Ishikawa (cell line): Measurements from ENCODE around the gene DMD.

Source experiments
- CEBPB ChIP-seq: IDR thresholded peaks from 2 replicates; pipeline ENCODE4 v1.6.1; 2012
- CREB1 ChIP-seq: IDR thresholded peaks from 2 replicates; pipeline ENCODE4 v1.6.1; 2012; ENCODE audit warnings: low read depth
- EGR1 ChIP-seq: IDR thresholded peaks from 2 replicates; pipeline ENCODE4 v1.6.1; 2012
- EP300 ChIP-seq: IDR thresholded peaks from 2 replicates; pipeline ENCODE4 v1.6.1; 2012; ENCODE audit warnings: borderline replicate concordance
- FOXM1 ChIP-seq: IDR thresholded peaks from 2 replicates; pipeline ENCODE4 v1.6.1; 2012; ENCODE audit warnings: low read depth, borderline replicate concordance
- NFIC ChIP-seq: IDR thresholded peaks from 2 replicates; pipeline ENCODE4 v1.6.1; 2012
- RAD21 ChIP-seq: IDR thresholded peaks from 2 replicates; pipeline ENCODE4 v1.6.1; 2012; ENCODE audit warnings: low read depth
- REST ChIP-seq: IDR thresholded peaks from 2 replicates; pipeline ENCODE4 v1.6.1; 2012; ENCODE audit warnings: low read depth, mild to moderate bottlenecking
- TAF1 ChIP-seq: IDR thresholded peaks from 2 replicates; pipeline ENCODE4 v1.6.1; 2012; ENCODE audit warnings: low read depth, mild to moderate bottlenecking
- TCF12 ChIP-seq: IDR thresholded peaks from 2 replicates; pipeline ENCODE4 v1.6.1; 2012; ENCODE audit warnings: low read depth
- TEAD4 ChIP-seq: IDR thresholded peaks from 2 replicates; pipeline ENCODE4 v1.6.1; 2012
- USF1 ChIP-seq: IDR thresholded peaks from 2 replicates; pipeline ENCODE4 v1.6.1; 2012
- YY1 ChIP-seq: IDR thresholded peaks from 2 replicates; pipeline ENCODE4 v1.6.1; 2012; ENCODE audit warnings: low read depth
- ZBTB7A ChIP-seq: IDR thresholded peaks from 2 replicates; pipeline ENCODE4 v1.6.1; 2012; ENCODE audit warnings: low read depth
- TF ChIP-seq, protein P1 (sequence below): IDR thresholded peaks from 2 replicates; pipeline ENCODE4 v1.6.1; 2012

DMD gene

DNA sequence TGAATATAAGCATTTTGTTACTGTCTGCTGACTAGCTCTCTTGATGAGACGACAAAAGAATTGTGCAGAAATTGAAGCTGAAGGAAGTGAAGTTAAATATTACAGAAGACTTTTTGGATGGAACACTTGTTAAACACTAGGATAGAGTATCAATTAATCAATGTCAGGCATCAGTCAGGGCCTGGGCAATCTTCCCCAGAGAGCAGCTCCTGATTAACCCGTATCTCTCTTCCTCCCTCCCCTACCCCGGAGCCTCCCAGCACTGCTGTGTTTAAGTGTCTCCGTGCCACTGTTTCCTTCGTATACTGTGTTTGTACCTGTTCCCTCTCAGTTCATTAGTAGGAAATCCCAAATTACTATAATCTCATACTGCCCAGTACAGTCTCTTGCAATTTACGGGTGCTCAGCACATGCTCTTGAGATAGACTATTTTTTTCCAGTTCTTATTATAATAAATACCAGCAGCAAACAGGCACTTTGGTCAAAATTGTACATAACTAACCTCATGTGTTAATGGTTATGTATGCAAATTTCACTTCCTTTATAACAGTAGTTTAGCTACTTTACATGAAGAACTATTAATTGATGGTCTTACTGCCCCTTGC lies 1373.8 kb downstream of the DMD start:
- TF ChIP-seq, protein P1, sequence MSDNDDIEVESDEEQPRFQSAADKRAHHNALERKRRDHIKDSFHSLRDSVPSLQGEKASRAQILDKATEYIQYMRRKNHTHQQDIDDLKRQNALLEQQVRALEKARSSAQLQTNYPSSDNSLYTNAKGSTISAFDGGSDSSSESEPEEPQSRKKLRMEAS, result no peak
- TF ChIP-seq TEAD4, result no peak
- no peak for TF ChIP-seq EGR1
- no peak for TF ChIP-seq ZBTB7A
- TF ChIP-seq CEBPB, result no peak
- TF ChIP-seq YY1, result no peak
- TF ChIP-seq EP300, result no peak
- TF ChIP-seq TAF1, result no peak
- no peak for TF ChIP-seq NFIC
- no peak for TF ChIP-seq TCF12

DNA sequence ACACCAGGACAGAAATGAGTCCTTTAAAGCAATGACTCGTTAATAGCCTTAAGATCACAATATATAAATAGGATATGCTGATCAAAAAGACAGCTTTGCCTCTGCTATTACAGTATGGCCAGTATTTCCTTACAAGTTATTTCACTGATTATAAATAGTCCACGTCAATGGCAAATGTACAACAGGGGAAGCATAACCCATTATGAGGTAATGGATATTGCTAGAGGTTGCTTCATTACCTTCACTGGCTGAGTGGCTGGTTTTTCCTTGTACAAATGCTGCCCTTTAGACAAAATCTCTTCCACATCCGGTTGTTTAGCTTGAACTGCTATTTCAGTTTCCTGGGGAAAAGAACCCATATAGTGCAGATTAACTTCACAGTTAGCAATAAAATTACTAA lies 1374.9 kb downstream of the DMD start:
- TF ChIP-seq CEBPB, result no peak
- no peak for TF ChIP-seq YY1
- no peak for TF ChIP-seq USF1

DNA sequence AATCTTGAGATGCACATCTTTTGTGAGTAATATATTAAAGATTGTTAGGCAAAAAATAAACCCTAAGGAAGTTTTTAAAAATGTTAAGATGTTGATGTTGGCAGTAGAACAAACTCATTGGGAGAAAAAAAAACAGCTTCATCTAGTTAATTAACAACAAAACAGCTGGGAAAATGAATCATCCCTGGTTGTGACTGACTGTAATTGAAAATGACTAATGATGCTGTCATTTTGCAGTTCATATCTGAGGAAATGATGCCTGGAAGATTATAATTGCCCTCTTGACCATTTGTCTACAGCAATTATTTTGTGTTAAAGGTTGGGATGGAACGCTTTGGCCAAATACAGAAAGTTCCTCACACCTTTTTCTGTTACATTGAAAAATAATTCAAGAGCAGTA lies 1379.1 kb downstream of the DMD start:
- no peak for TF ChIP-seq CEBPB
- no peak for TF ChIP-seq TEAD4
- TF ChIP-seq ZBTB7A, result no peak
- no peak for TF ChIP-seq TAF1
- TF ChIP-seq USF1, result no peak
- no peak for TF ChIP-seq CREB1
- no peak for TF ChIP-seq NFIC
- TF ChIP-seq EP300, result no peak
- no peak for TF ChIP-seq YY1
- TF ChIP-seq EGR1, result no peak
- no peak for TF ChIP-seq REST
- TF ChIP-seq, protein P1, result no peak
- TF ChIP-seq RAD21, result no peak
- no peak for TF ChIP-seq TCF12

DNA sequence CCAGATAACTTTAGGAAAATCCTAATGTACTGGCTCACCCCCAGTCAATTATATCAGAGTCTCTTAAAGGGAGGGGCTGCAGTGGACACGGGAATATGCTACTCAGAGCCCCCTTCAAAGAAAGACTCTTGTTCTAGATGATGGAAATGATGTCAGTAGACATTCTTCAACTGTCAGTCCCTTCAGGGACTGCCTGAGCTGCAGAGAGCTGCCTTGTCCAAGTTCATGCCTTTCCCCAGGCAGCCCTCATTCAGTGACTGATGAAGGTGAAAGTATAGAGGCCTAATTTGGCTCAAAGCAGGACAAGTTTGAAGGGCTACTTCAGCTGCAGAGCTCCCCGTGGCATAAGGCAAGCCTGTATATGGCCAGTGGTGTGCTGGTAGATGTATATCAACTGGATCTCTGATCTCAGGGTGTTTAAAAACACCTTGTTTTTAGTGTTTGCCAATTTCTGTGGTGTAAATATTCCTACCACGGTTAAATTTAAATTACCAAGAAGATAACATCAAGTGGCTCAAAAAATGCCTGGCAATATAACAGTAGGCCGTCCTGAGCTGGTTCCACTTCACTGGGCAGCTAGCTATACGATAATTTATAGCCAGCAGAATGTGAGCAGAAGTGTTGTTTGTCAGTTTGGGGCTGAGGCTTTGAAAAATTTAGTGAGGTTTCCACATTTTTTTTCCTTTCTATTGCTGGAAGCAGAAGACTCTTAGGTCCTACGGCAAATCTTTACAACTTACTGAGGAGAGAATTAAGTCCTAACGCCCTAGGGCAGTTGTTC lies 1390.7 kb downstream of the DMD start:
- TF ChIP-seq, protein P1, result no peak
- TF ChIP-seq RAD21 (no peak), CREB1 (no peak), NFIC (no peak), EP300 (no peak), REST (no peak), CEBPB (no peak), TCF12 (no peak), FOXM1 (no peak), YY1 (no peak), EGR1 (no peak)

DNA sequence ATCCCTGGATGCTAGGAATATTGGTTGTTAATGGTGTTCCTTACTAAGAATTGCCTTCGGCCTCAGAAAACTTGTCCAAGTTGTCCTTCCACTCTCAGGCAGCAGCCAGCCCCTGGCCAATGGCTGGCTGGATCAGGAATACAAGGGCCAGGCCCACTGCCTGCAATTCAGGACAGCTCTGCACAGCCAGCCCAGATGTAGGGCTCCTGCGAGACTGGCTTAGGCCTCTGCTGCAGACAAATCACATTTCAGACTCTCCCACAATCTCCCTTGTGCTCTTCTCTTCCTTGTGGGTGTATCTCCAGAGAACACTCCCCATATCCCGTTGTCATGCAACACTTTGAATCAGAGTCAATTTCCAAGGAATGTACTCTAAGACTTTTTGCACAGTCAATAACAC lies 1391.9 kb downstream of the DMD start:
- TF ChIP-seq REST (no peak), TEAD4 (no peak), YY1 (no peak)
- TF ChIP-seq, protein P1, result no peak
